IPS DF 19.7 (cell line): ENCODE results near the gene PRG2.
"Not testable (repeated sequence)": the region's sequence is repeated elsewhere in the genome, so short reads cannot be mapped to it uniquely, and the experiment has no call there.

ENCODE experiments used
- DNase-seq: peaks from one replicate; pipeline ENCODE4 v3.0.0-alpha.2; 2013; ENCODE audit warnings: low read depth, low spot score

The PRG2 gene

GRCh38 chr11:57419146-57419545 lies 28.7 kb upstream of the PRG2 start:
- no peak for DNase-seq

- DNase-seq, result no peak
Measured at GRCh38 chr11:57418131-57418530, 27.7 kb upstream of the PRG2 start.

- no peak for DNase-seq
Measured at GRCh38 chr11:57417056-57417455, 26.6 kb upstream of the PRG2 start.

GRCh38 chr11:57416436-57416835 lies 26.0 kb upstream of the PRG2 start:
- DNase-seq, result no peak

- no peak for DNase-seq
Measured at GRCh38 chr11:57414612-57415212, 24.3 kb upstream of the PRG2 start.

GRCh38 chr11:57413681-57414080 lies 23.2 kb upstream of the PRG2 start:
- no peak for DNase-seq

GRCh38 chr11:57410287-57410686 lies 19.8 kb upstream of the PRG2 start:
- DNase-seq, result no peak

- no peak for DNase-seq
Measured at GRCh38 chr11:57409321-57410100, 19.1 kb upstream of the PRG2 start.

GRCh38 chr11:57408771-57409170 lies 18.3 kb upstream of the PRG2 start:
- no peak for DNase-seq

GRCh38 chr11:57407941-57408475 lies 17.6 kb upstream of the PRG2 start:
- DNase-seq, result no peak

- DNase-seq, result no peak
Measured at GRCh38 chr11:57407010-57407920, 16.8 kb upstream of the PRG2 start.

GRCh38 chr11:57406337-57406904 lies 16.0 kb upstream of the PRG2 start:
- DNase-seq, result no peak

- no peak for DNase-seq
Measured at GRCh38 chr11:57405271-57405860, 14.9 kb upstream of the PRG2 start.

GRCh38 chr11:57403802-57404147 lies 13.3 kb upstream of the PRG2 start:
- no peak for DNase-seq

GRCh38 chr11:57403003-57403801 lies 12.8 kb upstream of the PRG2 start:
- DNase-seq, result not testable (repeated sequence)

- DNase-seq, result no peak
Measured at GRCh38 chr11:57402188-57403002, 11.9 kb upstream of the PRG2 start.

- DNase-seq, result no peak
Measured at GRCh38 chr11:57399972-57400578, 9.6 kb upstream of the PRG2 start.

GRCh38 chr11:57399221-57399620 lies 8.8 kb upstream of the PRG2 start:
- no peak for DNase-seq

- DNase-seq, result no peak
Measured at GRCh38 chr11:57397394-57397990, 7.0 kb upstream of the PRG2 start.
